Measurements from ENCODE around the gene WNT3.

The WNT3 gene

GRCh38 chr17:46833840-46834208 lies 15.3 kb upstream of the WNT3 start:
- DNase-seq: no peak

GRCh38 chr17:46832945-46833839 lies 14.7 kb upstream of the WNT3 start:
- DNase-seq: no peak

DNA sequence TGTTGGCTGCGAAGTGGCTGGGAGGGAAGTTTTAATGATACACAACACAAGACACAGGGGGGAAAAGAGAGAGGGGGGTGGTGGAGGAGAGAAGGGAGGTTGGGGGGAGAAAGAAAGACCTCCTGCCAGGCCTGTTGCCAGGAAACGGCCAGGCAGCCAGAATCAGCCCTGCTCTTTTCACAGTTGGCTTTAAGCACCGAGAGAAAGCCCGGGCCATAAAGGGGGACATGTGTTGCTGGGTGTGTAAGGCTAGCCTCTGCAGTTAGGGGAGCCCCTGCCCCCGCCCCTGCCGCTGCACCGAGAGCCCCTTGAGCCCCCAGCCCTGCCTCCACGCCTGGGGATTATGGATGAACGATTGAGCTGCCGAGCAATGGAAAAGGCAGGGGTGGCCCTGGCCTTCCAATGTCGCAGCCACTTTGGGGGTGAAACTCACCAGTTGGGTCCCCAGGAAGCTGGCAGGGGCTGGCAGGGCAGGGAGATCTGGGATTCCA lies 13.9 kb upstream of the WNT3 start:
- DNase-seq: no peak

DNA sequence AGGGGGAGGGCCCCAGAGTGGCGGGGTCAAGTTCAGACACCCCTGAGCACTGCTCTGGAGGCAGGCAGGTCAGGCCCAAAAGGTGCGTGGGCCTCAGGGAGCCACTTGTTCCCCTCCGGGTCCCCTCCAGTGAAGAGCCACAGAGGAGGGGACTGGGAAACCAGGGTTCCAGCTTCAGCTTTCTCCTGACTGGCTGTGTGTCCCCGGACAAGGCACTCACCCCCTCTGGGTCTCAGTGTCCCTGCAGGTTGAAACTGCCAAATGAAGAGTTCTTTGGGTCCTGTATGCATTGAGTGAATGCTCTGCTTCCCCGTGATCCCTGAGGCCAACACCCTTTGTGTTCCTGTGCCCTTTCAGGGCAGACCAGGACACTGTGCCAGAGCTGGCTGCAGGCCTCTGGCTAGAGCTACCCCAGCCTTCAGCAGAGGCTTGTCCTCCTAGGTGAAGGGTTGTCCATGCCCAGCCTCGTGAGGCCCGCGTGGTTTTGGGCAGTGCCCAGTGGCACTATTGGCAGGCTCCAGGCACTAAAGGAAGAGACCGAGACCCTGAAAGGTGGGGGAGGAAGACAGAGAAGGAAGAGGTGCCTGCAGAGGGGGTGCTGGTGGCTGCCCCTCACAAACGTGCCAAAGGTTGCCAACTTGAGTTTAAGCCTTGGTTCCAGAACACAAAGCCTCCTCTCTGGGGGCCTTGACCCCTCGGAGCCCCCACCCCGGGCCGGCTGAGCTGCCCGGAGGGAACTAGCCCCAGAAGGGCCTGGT lies 13.3 kb upstream of the WNT3 start:
- no peak for DNase-seq

GRCh38 chr17:46827274-46827673 lies 8.8 kb upstream of the WNT3 start:
- DNase-seq: no peak

DNA sequence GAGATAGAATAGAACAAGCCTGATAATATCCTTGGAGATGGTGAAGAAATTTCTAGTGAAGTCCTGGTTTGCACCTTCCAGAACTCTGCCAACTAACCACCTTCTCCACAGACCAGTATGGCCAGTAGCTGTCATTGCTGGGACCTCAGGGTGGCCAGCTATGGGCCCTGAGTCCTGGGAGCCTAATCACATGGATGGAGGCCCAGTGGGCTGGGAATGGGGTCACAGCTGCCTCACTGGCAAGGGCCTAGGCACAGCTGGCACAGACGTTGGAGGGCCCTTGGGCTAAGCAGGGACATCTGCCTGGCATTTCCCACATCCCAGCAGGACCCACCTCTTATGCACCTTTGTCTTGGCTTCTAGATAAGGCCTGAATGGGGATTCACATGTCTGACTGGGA lies 7.6 kb upstream of the WNT3 start:
- DNase-seq: no peak

- DNase-seq: no peak
Observed at GRCh38 chr17:46823657-46824056, 5.2 kb upstream of the WNT3 start.

GRCh38 chr17:46822388-46822921 lies 4.0 kb upstream of the WNT3 start:
- no peak for DNase-seq

DNA sequence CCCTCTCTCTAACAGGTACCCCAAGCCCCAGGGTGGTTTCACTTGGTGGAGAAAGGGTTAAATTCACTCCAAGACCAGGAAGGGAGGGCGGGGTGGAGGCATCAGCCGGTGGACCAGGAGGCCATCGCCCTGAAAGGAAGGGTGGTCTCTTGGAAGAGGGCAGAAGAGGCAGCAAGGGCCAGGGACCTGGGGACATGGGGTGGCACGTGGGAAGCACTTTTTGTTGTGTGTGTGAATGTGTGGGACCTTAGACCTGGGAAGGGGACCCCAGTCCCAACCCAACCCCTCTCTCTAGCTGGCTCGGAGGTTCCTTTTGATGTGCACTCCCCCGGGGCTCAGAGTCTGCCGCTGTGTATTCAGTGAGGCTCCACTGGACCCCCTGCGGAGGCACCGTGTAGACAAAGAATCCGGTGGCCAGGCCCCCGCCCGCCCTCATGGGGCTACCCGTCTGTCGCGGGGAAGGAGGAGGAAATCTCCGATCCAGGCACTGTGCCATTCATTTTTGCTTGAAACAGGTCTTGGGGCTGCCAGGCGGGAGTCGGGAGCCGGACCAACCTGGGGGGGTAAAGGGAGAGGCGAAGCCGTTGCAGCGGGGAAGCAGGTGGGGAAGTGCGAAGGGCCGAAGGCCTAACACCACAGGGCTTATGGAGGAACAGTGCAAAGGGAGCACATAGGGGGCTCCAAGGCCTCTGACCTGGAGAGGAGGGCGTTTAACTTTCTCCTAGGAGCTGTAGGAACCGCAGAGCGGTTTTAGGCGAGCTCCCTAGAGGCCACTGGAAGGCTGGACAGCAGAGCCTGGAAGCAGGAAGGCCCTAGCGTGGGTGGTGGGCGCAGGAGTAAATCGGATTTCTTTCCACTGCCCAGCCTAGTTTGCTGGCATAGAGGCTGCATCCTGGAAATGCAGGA lies 3.2 kb upstream of the WNT3 start:
- no peak for DNase-seq

DNA sequence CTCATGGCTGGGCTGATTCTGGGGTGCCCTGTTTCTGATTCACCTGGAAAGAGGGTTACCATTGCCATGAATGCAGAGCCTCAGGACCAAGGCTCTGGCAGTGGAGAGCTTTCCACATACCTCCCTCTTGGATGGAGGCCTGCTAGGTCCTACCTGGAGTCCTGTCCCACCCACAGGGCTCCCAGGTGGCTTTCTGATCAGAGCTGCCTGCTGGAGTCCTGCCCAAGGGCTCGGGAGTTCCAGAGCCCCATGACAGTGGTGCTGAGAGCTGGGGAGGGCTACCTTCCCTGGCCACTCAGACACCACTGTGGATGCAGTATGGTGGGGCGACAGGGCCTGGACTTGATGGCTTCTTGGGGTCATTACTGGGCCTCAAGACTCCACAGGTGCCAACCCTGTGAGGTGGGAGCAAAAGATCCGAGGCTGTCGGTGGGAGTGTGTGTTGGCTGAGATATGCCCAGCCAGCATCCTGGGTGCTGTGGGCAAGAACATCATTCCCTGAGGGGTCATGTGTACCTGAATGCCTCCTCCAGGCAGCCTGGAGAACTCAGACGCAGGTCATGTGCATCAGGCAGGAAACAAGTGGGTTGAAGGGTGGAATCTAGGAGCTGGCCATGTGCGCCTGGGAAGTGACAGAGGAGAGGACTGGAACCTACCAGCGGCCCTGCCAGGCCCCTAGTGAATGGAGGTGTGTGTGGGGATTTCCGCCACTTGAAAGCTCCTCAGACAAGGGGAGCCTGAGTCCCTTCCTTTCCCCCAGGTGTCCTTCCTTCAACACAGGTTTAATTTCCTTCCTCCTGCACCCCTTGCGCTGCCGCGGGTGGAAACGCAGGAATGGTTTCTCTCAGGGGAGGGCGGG lies 2.3 kb upstream of the WNT3 start:
- DNase-seq: no peak

DNA sequence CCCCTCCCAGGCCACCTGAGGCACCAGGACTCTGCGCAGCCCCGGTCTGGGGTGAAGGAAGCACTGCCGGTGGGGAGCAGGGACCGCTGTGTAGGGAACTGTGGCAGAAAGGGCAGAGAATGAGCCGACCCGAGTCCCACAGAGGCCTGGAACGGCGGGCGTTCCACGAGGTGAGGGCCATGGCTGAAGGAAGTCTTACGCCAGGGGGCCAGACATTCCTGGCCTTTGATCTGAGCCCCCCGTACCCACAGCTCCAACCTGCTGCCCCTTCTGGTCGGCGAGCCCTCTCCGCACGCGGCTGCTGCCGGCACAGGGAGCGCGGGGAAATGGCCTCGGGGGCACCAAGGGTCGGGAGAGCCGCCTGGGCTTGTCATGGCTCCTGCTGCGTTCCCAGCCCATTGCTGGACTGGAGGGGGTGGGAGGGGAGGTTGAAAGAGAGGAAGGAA lies 1.4 kb upstream of the WNT3 start:
- DNase-seq: no peak

DNA sequence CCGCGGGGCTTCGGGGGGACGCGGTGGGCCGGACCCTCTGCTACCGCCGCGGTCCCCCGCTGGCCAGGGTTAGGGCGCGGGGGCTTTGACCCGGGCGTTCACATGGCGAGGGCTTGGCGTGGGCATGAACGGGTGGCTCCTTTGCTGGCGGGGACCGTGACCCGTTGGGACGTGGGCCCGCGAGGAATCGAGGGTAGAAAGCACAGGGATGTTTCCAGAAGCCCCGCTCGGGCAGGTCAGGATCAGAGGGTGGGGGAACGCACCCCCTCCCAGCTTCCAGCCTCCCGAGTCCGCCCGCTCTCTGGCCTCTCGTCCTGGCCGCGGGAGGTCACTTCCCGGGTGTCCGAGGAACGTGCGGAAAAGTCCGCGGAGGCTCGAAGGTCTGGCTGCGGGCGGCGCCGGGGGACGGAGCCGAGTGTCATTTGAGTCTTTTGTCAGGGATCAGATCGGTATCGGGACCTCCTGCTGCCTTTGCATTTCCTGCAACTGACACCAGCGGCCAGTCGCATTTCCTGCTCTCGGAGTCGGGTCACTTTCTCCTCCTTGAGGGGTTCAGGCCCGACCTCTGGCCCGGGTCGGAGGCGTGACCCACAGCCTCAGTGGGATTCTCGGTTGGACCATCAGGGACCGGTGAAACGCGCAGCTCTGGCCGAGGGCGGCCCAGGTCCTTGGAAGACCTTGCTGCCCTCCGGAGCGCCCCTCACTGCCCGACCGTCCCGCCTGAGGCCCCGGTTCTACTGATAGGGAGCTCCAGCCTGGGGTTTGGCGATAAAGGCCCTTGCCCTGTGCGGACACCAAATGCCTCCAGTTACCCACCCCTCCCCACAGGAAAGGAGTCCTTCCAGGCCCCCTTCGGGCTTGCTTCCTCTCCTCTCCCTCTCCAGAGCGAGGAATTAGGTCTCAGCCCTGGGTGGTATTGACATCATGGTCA lies 702 bp upstream of the WNT3 start:
- DNase-seq: peak; percentile 71

DNA sequence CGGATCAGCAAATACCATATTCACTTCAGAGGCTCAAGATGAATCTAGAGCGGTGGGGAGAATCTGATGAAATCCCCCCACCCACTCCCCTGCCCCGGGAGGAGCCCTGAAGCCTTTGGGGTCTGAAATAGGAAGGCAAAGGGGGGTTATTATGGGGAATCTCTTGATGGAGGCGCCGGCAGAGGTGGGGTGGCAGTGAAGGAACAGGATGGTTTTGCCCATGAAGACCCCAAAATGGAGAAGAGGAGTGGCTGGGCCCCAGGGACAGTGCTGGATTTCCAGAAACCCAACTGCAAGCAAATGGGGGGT lies 637 bp downstream of the WNT3 start:
- DNase-seq: no peak

GRCh38 chr17:46817151-46817900 lies 1.2 kb downstream of the WNT3 start:
- DNase-seq: no peak

- DNase-seq: no peak
Observed at GRCh38 chr17:46815474-46816353, 2.8 kb downstream of the WNT3 start.

- no peak for DNase-seq
Observed at GRCh38 chr17:46814446-46814845, 4.0 kb downstream of the WNT3 start.

DNA sequence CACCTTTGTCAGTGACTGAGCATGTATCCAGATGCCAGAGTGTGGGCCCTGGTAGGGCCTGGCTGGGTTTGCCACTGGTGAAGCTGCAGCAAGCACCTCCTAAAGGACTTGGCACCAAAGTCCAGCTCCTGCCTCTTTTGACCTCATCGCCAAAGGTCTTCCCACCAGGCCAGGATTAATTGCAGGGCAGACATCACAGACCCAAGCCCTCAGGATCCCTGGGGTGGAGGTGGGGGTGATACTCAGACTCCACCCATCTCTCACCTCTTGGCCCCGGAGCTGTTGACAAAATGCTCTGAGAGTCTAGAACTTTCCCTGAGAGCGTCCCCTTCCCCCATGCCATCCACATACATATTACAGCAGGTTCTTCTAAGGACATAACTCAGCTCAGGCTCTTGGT lies 4.6 kb downstream of the WNT3 start:
- no peak for DNase-seq

GRCh38 chr17:46812624-46813318 lies 5.7 kb downstream of the WNT3 start:
- no peak for DNase-seq

Data from retina (tissue), 1 donor.